Erythroblast (primary cell): Measurements from ENCODE around the gene RELB.

Experiments
- GATA1 ChIP-seq: IDR thresholded peaks from 2 replicates; pipeline ENCODE4 v1.6.1; 2011; ENCODE audit warnings: low read depth, mild to moderate bottlenecking, control low read depth, low read length, moderate library complexity
- POLR2A ChIP-seq: IDR thresholded peaks from 2 replicates; pipeline ENCODE4 v1.6.1; 2011; ENCODE audit warnings: mild to moderate bottlenecking, low read length

- TF ChIP-seq POLR2A (no peak), GATA1 (no peak)
Measured at GRCh38 chr19:45005787-45006186, 4.5 kb downstream of the RELB start.
